ENCODE data around the gene RBM7. TPM values are rescaled to one million over a fixed set of nuclear protein-coding genes. Genes with fewer than 3 reads are reported as not detected.

Gene RBM7
- total and polyA plus RNA-seq, 3 donors from 2014 or later, result 17.6 to 37.6 (median 22.3) TPM

- intact Hi-C loops (cut with DNase I; ENCODE audit: low total_unique reads), result no loop called here
- no peak overlapping the region for H3K27ac ChIP-seq
- DNase-seq, result no peak
- H3K27me3 ChIP-seq, result no peaks in the 10 kb centered on the region
- no peaks in the 10 kb centered on the region for H3K4me1 ChIP-seq
- no peak overlapping the region for H3K4me3 ChIP-seq
- H3K36me3 ChIP-seq (ENCODE audit: low read depth, missing control alignments), result no peaks in the 10 kb centered on the region
- H3K9me3 ChIP-seq, result no peaks in the 10 kb centered on the region
- TF ChIP-seq POLR2A (IDR thresholded peaks at IDR 0.05), result no peak
- no peak for TF ChIP-seq CTCF (IDR thresholded peaks at IDR 0.05)
These were observed 41.1 kb upstream of the RBM7 start for GRCh38 chr11:114359342-114359741.

GRCh38 chr11:114362326-114362725 is 38.1 kb upstream of the RBM7 start:
- Histone ChIP-seq H3K27ac (no peak overlapping the region), H3K36me3 (ENCODE audit: low read depth, missing control alignments) (no peaks in the 10 kb centered on the region), H3K9me3 (no peaks in the 10 kb centered on the region), H3K4me1 (no peaks in the 10 kb centered on the region), H3K27me3 (no peaks in the 10 kb centered on the region), H3K4me3 (no peak overlapping the region)
- WGBS, 2 donors, result 87% methylated on average over 4 of the region's 4 CpGs
- TF ChIP-seq POLR2A (IDR thresholded peaks at IDR 0.05) (no peak), CTCF (IDR thresholded peaks at IDR 0.05) (no peak)
- intact Hi-C loops (cut with DNase I; ENCODE audit: low total_unique reads), result no loop called here
- DNase-seq, result no peak

GRCh38 chr11:114362958-114363357 is 37.5 kb upstream of the RBM7 start:
- DNase-seq, result no peak
- H3K27me3 ChIP-seq, result no peaks in the 10 kb centered on the region
- WGBS, 2 donors, result 64 to 69% methylated on average over 3 of the region's 3 CpGs
- H3K4me3 ChIP-seq, result no peak overlapping the region
- H3K4me1 ChIP-seq, result no peaks in the 10 kb centered on the region
- no peak for TF ChIP-seq CTCF (IDR thresholded peaks at IDR 0.05)
- TF ChIP-seq POLR2A (IDR thresholded peaks at IDR 0.05), result no peak
- no peaks in the 10 kb centered on the region for H3K9me3 ChIP-seq
- intact Hi-C loops (cut with DNase I; ENCODE audit: low total_unique reads), result no loop called here
- no peaks in the 10 kb centered on the region for H3K36me3 ChIP-seq (ENCODE audit: low read depth, missing control alignments)
- H3K27ac ChIP-seq, result no peak overlapping the region

- WGBS, 2 donors, result 76 to 77% methylated on average over 13 of the region's 13 CpGs
- DNase-seq, result no peak
- Histone ChIP-seq H3K27me3 (no peaks in the 10 kb centered on the region), H3K4me3 (no peak overlapping the region), H3K36me3 (ENCODE audit: low read depth, missing control alignments) (no peaks in the 10 kb centered on the region), H3K9me3 (no peaks in the 10 kb centered on the region), H3K4me1 (no peaks in the 10 kb centered on the region), H3K27ac (no peak overlapping the region)
- intact Hi-C loops (cut with DNase I; ENCODE audit: low total_unique reads), result no loop called here
- no peak for TF ChIP-seq CTCF (IDR thresholded peaks at IDR 0.05)
These were observed 33.9 kb upstream of the RBM7 start for GRCh38 chr11:114366331-114367243.
